HCT116 (cell line): Measurements from ENCODE around the gene INPP5J. TPM values are rescaled to one million over a fixed set of nuclear protein-coding genes. Genes with fewer than 3 reads are reported as not detected.
"Not testable (repeated sequence)": the region's sequence is repeated elsewhere in the genome, so short reads cannot be mapped to it uniquely, and the experiment has no call there.

ENCODE experiments used
- ATAC-seq: fragments of 200-7000 bp; cut with Tn5 transposase; 2 replicates; pipeline ENCODE4 v1.9.1; 2020; ENCODE audit warnings: mild to moderate bottlenecking, moderate library complexity
- BruUV-seq: library from RNA; stranded (reverse); fragments of 400-500 nt; replicated peaks from 2 replicates; lab custom pipeline; 2021; lab: Mats Ljungman, UMichigan
- CTCF ChIA-PET: fragments of 300-600 bp; sonication (Branson Sonifier 250); formaldehyde crosslinking; loops from one replicate; lab custom pipeline; 2021; ENCODE audit warnings: antibody characterized with exemption; lab: Charles Lee
- POLR2A ChIA-PET: fragments of 300-600, 350-600 bp; sonication (Branson Sonifier 250); formaldehyde crosslinking; loops from one replicate; lab custom pipeline; 2021; ENCODE audit warnings: antibody characterized with exemption; lab: Charles Lee
- RAD21 ChIA-PET, 2 experiments: fragments of 300-600 bp; sonication (Branson Sonifier 250); formaldehyde crosslinking; loops; one replicate each; lab custom pipeline; 2023; ENCODE audit warnings: low total read pairs in 2 of 2; ENCODE audit not compliant: uncharacterized antibody in 2 of 2, unreplicated experiment in 2 of 2, low non-redundant PET in 1 of 2; lab: Charles Lee
- DNase-seq: peaks from one replicate; pipeline ENCODE4 v3.0.0-alpha.2; 2010; ENCODE audit warnings: low read depth, low spot score
- H2AFZ ChIP-seq: fragments of 200-600 bp; shearing (Covaris generic), sonication (generic); 2 replicates; pipeline ENCODE4 v1.6.1; 2017; ENCODE audit warnings: low read depth, mixed run types, mixed read lengths, antibody characterized with exemption, low read length; ENCODE audit not compliant: poor library complexity, severe bottlenecking
- H3K27ac ChIP-seq: 2 replicates; pipeline ENCODE4 v1.5.1; 2012; ENCODE audit warnings: low read depth, low read length
- H3K27me3 ChIP-seq: fragments of 200-600 bp; sonication (generic); 2 replicates; pipeline ENCODE4 v1.6.1; 2016; ENCODE audit warnings: mixed run types, low read length, mixed read lengths; ENCODE audit not compliant: insufficient read depth
- H3K36me3 ChIP-seq, 2 experiments: fragments of 200-500 bp in 1 of 2; fragments of 200-600 bp in 1 of 2; sonication (Bioruptor generic) in 1 of 2; sonication (generic) in 1 of 2; 2 replicates each; pipeline versions ENCODE4 v1.5.1 to v1.6.1; 2014 to 2016; ENCODE audit warnings: low read length in 2 of 2, inconsistent platforms in 1 of 2, mixed read lengths in 1 of 2, mixed run types in 1 of 2; ENCODE audit not compliant: insufficient read depth in 2 of 2, control insufficient read depth in 1 of 2
- H3K4me1 ChIP-seq, 2 experiments: fragments of 200-600 bp in 1 of 2; sonication (generic) in 1 of 2; 2 replicates each; pipeline versions ENCODE4 v1.5.1 to v1.6.1; 2012 to 2017; ENCODE audit warnings: low read length in 2 of 2, inconsistent platforms in 1 of 2, mild to moderate bottlenecking in 1 of 2, mixed read lengths in 1 of 2, mixed run types in 1 of 2, moderate library complexity in 1 of 2; ENCODE audit not compliant: insufficient read depth in 2 of 2, control insufficient read depth in 1 of 2
- H3K4me2 ChIP-seq: fragments of 200-600 bp; sonication (generic); 2 replicates; pipeline ENCODE4 v1.6.1; 2017; ENCODE audit warnings: mixed run types, low read length, mixed read lengths
- H3K4me3 ChIP-seq, 2 experiments: fragments of 200-600 bp in 1 of 2; sonication (generic) in 1 of 2; replicated peaks in 1 of 2; 2 replicates each; pipeline ENCODE4 v1.5.1; 2011 to 2016; ENCODE audit warnings: low read length in 2 of 2, control low read depth in 1 of 2, low read depth in 1 of 2, mild to moderate bottlenecking in 1 of 2, mixed read lengths in 1 of 2, mixed run types in 1 of 2
- H3K79me2 ChIP-seq: fragments of 200-600 bp; sonication (generic); 2 replicates; pipeline ENCODE4 v1.6.1; 2017; ENCODE audit warnings: mild to moderate bottlenecking, mixed run types, low read length, moderate library complexity, mixed read lengths; ENCODE audit not compliant: insufficient read depth
- H3K9ac ChIP-seq: fragments of 200-600 bp; sonication (generic); 2 replicates; pipeline ENCODE4 v1.6.1; 2016; ENCODE audit warnings: low read length, mixed read lengths
- H3K9me2 ChIP-seq: fragments of 200-600 bp; sonication (generic), shearing (Covaris generic); 2 replicates; pipeline ENCODE4 v1.6.1; 2017; ENCODE audit warnings: mixed run types, mild to moderate bottlenecking, moderate library complexity; ENCODE audit not compliant: insufficient read depth
- H3K9me3 ChIP-seq, 2 experiments: fragments of 200-500 bp in 1 of 2; fragments of 200-600 bp in 1 of 2; sonication (Bioruptor generic) in 1 of 2; sonication (generic) in 1 of 2; 2 replicates each; pipeline ENCODE4 v1.6.1; 2014 to 2017; ENCODE audit warnings: low read length in 2 of 2, mixed read lengths in 2 of 2, inconsistent platforms in 1 of 2, low read depth in 1 of 2, mild to moderate bottlenecking in 1 of 2, mixed run types in 1 of 2, moderate library complexity in 1 of 2; ENCODE audit not compliant: control insufficient read depth in 1 of 2, insufficient read depth in 1 of 2
- H4K20me1 ChIP-seq: fragments of 200-600 bp; sonication (generic), shearing (Covaris generic); 2 replicates; pipeline ENCODE4 v1.6.1; 2017; ENCODE audit warnings: mixed run types, mild to moderate bottlenecking, moderate library complexity; ENCODE audit not compliant: insufficient read depth
- ELF1 ChIP-seq: IDR thresholded peaks from 2 replicates; pipeline ENCODE4 v1.6.1; 2012; ENCODE audit warnings: low read depth, borderline replicate concordance
- EZH2 ChIP-seq: fragments of 200-600 bp; sonication (generic); IDR thresholded peaks from 2 replicates; pipeline ENCODE4 v1.6.1; 2017; ENCODE audit warnings: antibody characterized with exemption, mixed run types
- SP1 ChIP-seq: IDR thresholded peaks from 2 replicates; pipeline ENCODE4 v1.6.1; 2012; ENCODE audit warnings: low read depth
- YY1 ChIP-seq: IDR thresholded peaks from 2 replicates; pipeline ENCODE4 v1.6.1; 2011; ENCODE audit warnings: low read length, low read depth, moderate library complexity, mild to moderate bottlenecking; ENCODE audit not compliant: insufficient replicate concordance; ENCODE audit errors: extremely low read depth
- ZFX ChIP-seq: fragments of 450-650 bp; IDR thresholded peaks from 2 replicates; pipeline ENCODE4 v1.6.1; 2017
- intact Hi-C: fragments of 100-400 bp; cut with micrococcal nuclease; formaldehyde crosslinking; loops from 2 replicates; pipeline ENCODE4 v1.10.0; 2022
- total RNA-seq: library from RNA; stranded (reverse); gene quantifications from one replicate; pipeline ENCODE4 v1.2.1, GENCODE V29; 2021; ENCODE audit not compliant: unreplicated experiment
- TF ChIP-seq, protein P1 (sequence below): IDR thresholded peaks from 2 replicates; pipeline ENCODE4 v1.6.1; 2011; ENCODE audit warnings: mild to moderate bottlenecking, low read length, moderate library complexity; ENCODE audit not compliant: insufficient replicate concordance; ENCODE audit errors: extremely low read depth

The INPP5J gene
- total RNA-seq, 1 experiment from 2014 or later: 8.9 TPM

DNA sequence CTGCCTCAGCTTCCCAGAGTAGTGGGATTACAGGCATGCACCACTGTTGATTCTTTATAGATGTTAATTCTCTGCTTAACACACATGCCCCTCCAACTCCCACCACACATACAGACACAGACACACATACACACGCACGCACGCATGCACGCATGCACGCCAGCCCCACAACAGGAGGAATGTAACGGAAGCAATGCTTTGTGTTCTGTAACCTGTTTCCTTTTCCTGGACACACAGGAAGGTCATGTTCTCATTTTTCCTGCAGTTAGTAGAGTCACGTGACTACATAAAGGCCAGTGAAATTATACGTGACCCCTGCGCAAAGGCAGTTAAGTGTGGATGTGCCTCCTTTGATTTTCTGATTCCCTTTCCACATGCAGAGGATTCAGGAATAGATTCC lies 49.6 kb upstream of the INPP5J start:
- DNase-seq, H3K4me3 ChIP-seq, RAD21 ChIA-PET, H3K9me3 ChIP-seq, BruUV-seq, H2AFZ ChIP-seq, H3K36me3 ChIP-seq, H4K20me1 ChIP-seq, CTCF ChIA-PET, H3K9me2 ChIP-seq, H3K9ac ChIP-seq, ATAC-seq, POLR2A ChIA-PET, H3K27ac ChIP-seq, intact Hi-C loops, H3K79me2 ChIP-seq, H3K27me3 ChIP-seq, H3K4me1 ChIP-seq, H3K4me2 ChIP-seq: not testable (repeated sequence)

GRCh38 chr22:31073545-31074145 lies 49.1 kb upstream of the INPP5J start:
- H3K4me3 ChIP-seq, BruUV-seq, H3K9me3 ChIP-seq, H4K20me1 ChIP-seq, H3K4me1 ChIP-seq, H3K79me2 ChIP-seq, intact Hi-C loops, POLR2A ChIA-PET, H2AFZ ChIP-seq, CTCF ChIA-PET, RAD21 ChIA-PET, H3K36me3 ChIP-seq, H3K4me2 ChIP-seq, H3K27ac ChIP-seq, ATAC-seq, H3K9ac ChIP-seq, H3K27me3 ChIP-seq, H3K9me2 ChIP-seq, DNase-seq: not testable (repeated sequence)

DNA sequence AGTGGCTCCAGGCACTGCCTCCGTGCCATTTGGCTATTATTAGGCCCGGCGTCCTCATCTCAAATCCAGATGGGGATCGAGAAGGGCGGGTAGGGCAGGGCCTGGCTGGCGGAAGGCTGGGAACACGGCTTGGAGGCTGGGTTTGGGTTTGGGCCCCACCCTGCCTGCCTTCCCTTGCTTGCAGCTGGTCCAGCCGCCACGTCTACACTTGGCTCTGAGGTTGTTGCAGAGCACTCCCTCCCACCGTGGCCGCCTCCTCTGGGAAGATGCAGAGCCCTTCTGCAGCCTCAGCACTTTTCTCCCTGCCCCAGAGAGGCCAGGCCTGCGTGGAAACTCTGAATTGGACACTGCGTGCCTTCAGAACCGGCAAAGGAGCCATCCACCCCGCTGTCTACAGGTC lies 46.8 kb upstream of the INPP5J start:
- ChIA-PET CTCF (no interaction called here), POLR2A (no interaction called here), RAD21 (no interaction called here)
- H3K27ac ChIP-seq: no peak overlapping the region
- no TSS peak for BruUV-seq
- H3K79me2 ChIP-seq: peaks cover 5% of the 10 kb centered on the region; the same call in 1 of the 2 replicates
- H3K4me3 ChIP-seq: no peak overlapping the region
- ATAC-seq (no peak), DNase-seq (no peak)
- H3K9ac ChIP-seq: no peak overlapping the region
- no peak for TF ChIP-seq EZH2
- no peak for TF ChIP-seq ZFX
- TF ChIP-seq ELF1: no peak
- TF ChIP-seq SP1: no peak
- TF ChIP-seq, protein P1, sequence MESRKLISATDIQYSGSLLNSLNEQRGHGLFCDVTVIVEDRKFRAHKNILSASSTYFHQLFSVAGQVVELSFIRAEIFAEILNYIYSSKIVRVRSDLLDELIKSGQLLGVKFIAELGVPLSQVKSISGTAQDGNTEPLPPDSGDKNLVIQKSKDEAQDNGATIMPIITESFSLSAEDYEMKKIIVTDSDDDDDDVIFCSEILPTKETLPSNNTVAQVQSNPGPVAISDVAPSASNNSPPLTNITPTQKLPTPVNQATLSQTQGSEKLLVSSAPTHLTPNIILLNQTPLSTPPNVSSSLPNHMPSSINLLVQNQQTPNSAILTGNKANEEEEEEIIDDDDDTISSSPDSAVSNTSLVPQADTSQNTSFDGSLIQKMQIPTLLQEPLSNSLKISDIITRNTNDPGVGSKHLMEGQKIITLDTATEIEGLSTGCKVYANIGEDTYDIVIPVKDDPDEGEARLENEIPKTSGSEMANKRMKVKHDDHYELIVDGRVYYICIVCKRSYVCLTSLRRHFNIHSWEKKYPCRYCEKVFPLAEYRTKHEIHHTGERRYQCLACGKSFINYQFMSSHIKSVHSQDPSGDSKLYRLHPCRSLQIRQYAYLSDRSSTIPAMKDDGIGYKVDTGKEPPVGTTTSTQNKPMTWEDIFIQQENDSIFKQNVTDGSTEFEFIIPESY: no peak
- TF ChIP-seq YY1: no peak
- H2AFZ ChIP-seq: no peak overlapping the region
- H3K4me1 ChIP-seq: peaks cover 6 to 20% of the 10 kb centered on the region in 2 experiments; a peak in 3 of 4 replicates
- intact Hi-C loops: no loop called here
- H3K9me3 ChIP-seq: no peaks in the 10 kb centered on the region
- no peak overlapping the region for H3K4me2 ChIP-seq
- H3K36me3 ChIP-seq: no peaks in the 10 kb centered on the region
- no peaks in the 10 kb centered on the region for H4K20me1 ChIP-seq
- no peaks in the 10 kb centered on the region for H3K27me3 ChIP-seq
- H3K9me2 ChIP-seq: no peaks in the 10 kb centered on the region
